IMR-90 (cell line): ENCODE data around the gene PGD. TPM values are rescaled to one million over a fixed set of nuclear protein-coding genes. Genes with fewer than 3 reads are reported as not detected.

Source experiments
- ATAC-seq: fragments of 200-7000 bp; cut with Tn5 transposase; 2 replicates; pipeline ENCODE4 v1.9.1; 2020; ENCODE audit warnings: low read depth, mild to moderate bottlenecking, moderate library complexity
- BruUV-seq: library from RNA; stranded (reverse); fragments of 400-500 nt; replicated peaks from 2 replicates; lab custom pipeline; 2021; lab: Mats Ljungman, UMichigan
- CTCF ChIA-PET: fragments of 300-600 bp; formaldehyde crosslinking; extraction: SDS; loops from one replicate; lab custom pipeline; 2021; ENCODE audit warnings: antibody characterized with exemption; lab: Yijun Ruan, JAX
- POLR2A ChIA-PET: fragments of 300-600 bp; sonication (Branson Sonifier 250); formaldehyde crosslinking; loops from one replicate; lab custom pipeline; 2022; ENCODE audit warnings: antibody characterized with exemption; ENCODE audit not compliant: unreplicated experiment; lab: Charles Lee
- DNase-seq: peaks from one replicate; pipeline ENCODE4 v3.0.0; 2013
- H2AFZ ChIP-seq: replicated peaks from 2 replicates; pipeline ENCODE3; 2013; ENCODE audit warnings: low read length, mild to moderate bottlenecking; ENCODE audit not compliant: poor library complexity
- H2AK5ac ChIP-seq: 2 replicates; pipeline ENCODE4 v1.6.1; 2013; ENCODE audit warnings: low read depth, low read length, inconsistent platforms
- H2AK9ac ChIP-seq: replicated peaks from 2 replicates; pipeline ENCODE3; 2013; ENCODE audit warnings: mild to moderate bottlenecking, low read depth, low read length, moderate library complexity; ENCODE audit not compliant: poor library complexity
- H2BK120ac ChIP-seq: 2 replicates; pipeline ENCODE4 v1.6.1; 2013; ENCODE audit warnings: low read depth, low read length, inconsistent platforms
- H2BK15ac ChIP-seq: 3 replicates; pipeline ENCODE4 v1.6.1; 2013; ENCODE audit warnings: low read depth, low read length, inconsistent platforms
- H2BK20ac ChIP-seq: 2 replicates; pipeline ENCODE4 v1.6.1; 2013; ENCODE audit warnings: low read depth, mild to moderate bottlenecking, inconsistent platforms, low read length, moderate library complexity
- H2BK5ac ChIP-seq: 2 replicates; pipeline ENCODE4 v1.6.1; 2013; ENCODE audit warnings: mild to moderate bottlenecking, low read depth, low read length, inconsistent platforms; ENCODE audit not compliant: poor library complexity, severe bottlenecking
- H3K14ac ChIP-seq: replicated peaks from 2 replicates; pipeline ENCODE4 v1.6.1; 2013; ENCODE audit warnings: low read depth, low read length, inconsistent platforms
- H3K18ac ChIP-seq: 2 replicates; pipeline ENCODE4 v1.6.1; 2013; ENCODE audit warnings: low read depth, low read length, control low read depth
- H3K23ac ChIP-seq: 2 replicates; pipeline ENCODE4 v1.6.1; 2013; ENCODE audit warnings: low read depth, low read length, inconsistent platforms
- H3K27ac ChIP-seq: 2 replicates; pipeline ENCODE4 v1.5.1; 2013; ENCODE audit warnings: mild to moderate bottlenecking, control low read depth, low read length; ENCODE audit not compliant: insufficient read depth
- H3K27me3 ChIP-seq: 2 replicates; pipeline ENCODE4 v1.6.1; 2013; ENCODE audit warnings: low read length; ENCODE audit not compliant: control insufficient read depth, insufficient read depth
- H3K36me3 ChIP-seq: 2 replicates; pipeline ENCODE4 v1.6.1; 2013; ENCODE audit warnings: low read length, mixed read lengths; ENCODE audit not compliant: control insufficient read depth, insufficient read depth
- H3K4ac ChIP-seq: 2 replicates; pipeline ENCODE4 v1.6.1; 2013; ENCODE audit warnings: low read depth, low read length, inconsistent platforms
- H3K4me1 ChIP-seq: 2 replicates; pipeline ENCODE4 v1.6.1; 2013; ENCODE audit warnings: low read length, mixed read lengths; ENCODE audit not compliant: control insufficient read depth, insufficient read depth
- H3K4me2 ChIP-seq: 2 replicates; pipeline ENCODE4 v1.6.1; 2013; ENCODE audit warnings: low read depth, mild to moderate bottlenecking, control low read depth, low read length, moderate library complexity
- H3K4me3 ChIP-seq: 2 replicates; pipeline ENCODE4 v1.5.1; 2013; ENCODE audit warnings: low read depth, mild to moderate bottlenecking, control low read depth, low read length, moderate library complexity; ENCODE audit not compliant: insufficient read depth
- H3K56ac ChIP-seq: 2 replicates; pipeline ENCODE4 v1.6.1; 2013; ENCODE audit warnings: low read length, inconsistent platforms; ENCODE audit not compliant: insufficient read depth; ENCODE audit errors: extremely low read depth
- H3K79me1 ChIP-seq, 2 experiments: 2 replicates each; pipeline ENCODE4 v1.6.1; 2013; ENCODE audit warnings: low read length in 2 of 2, inconsistent platforms in 1 of 2, low read depth in 1 of 2
- H3K9ac ChIP-seq: 2 replicates; pipeline ENCODE4 v1.6.1; 2013; ENCODE audit warnings: low read depth, low read length, control low read depth
- H3K9me1 ChIP-seq: 2 replicates; pipeline ENCODE4 v1.6.1; 2013; ENCODE audit warnings: low read length, inconsistent platforms; ENCODE audit not compliant: insufficient read depth
- H3K9me3 ChIP-seq: 2 replicates; pipeline ENCODE4 v1.6.1; 2013; ENCODE audit warnings: low read length; ENCODE audit not compliant: control insufficient read depth, insufficient read depth
- H4K20me1 ChIP-seq: 2 replicates; pipeline ENCODE4 v1.6.1; 2013; ENCODE audit warnings: low read length, inconsistent platforms; ENCODE audit not compliant: insufficient read depth
- H4K5ac ChIP-seq: 2 replicates; pipeline ENCODE4 v1.6.1; 2013; ENCODE audit warnings: mild to moderate bottlenecking, low read depth, low read length, control low read depth
- H4K8ac ChIP-seq, 2 experiments: 2 replicates each; pipeline ENCODE4 v1.6.1; 2013; ENCODE audit warnings: low read depth in 2 of 2, low read length in 2 of 2, control low read depth in 1 of 2, inconsistent platforms in 1 of 2
- H4K91ac ChIP-seq: 2 replicates; pipeline ENCODE4 v1.6.1; 2013; ENCODE audit warnings: low read depth, low read length, inconsistent platforms; ENCODE audit not compliant: insufficient read depth
- BHLHE40 ChIP-seq: fragments of 150-350 bp; IDR thresholded peaks from 2 replicates; pipeline ENCODE4 v1.6.1; 2016; ENCODE audit warnings: mild to moderate bottlenecking, low read depth, low read length
- CTCF ChIP-seq: conservative IDR thresholded peaks from 2 replicates; pipeline ENCODE4 v1.5.1; 2012; ENCODE audit warnings: mild to moderate bottlenecking, low read depth, low read length, improper control_type of control experiment
- ELK1 ChIP-seq: fragments of 150-350 bp; IDR thresholded peaks from 2 replicates; pipeline ENCODE4 v1.6.1; 2016; ENCODE audit warnings: low read depth, mild to moderate bottlenecking, low read length, moderate library complexity, borderline replicate concordance
- MAFK ChIP-seq: IDR thresholded peaks from 2 replicates; pipeline ENCODE4 v1.6.1; 2012; ENCODE audit warnings: low read depth, low read length, improper control_type of control experiment
- MXI1 ChIP-seq: IDR thresholded peaks from 2 replicates; pipeline ENCODE4 v1.6.1; 2012; ENCODE audit warnings: low read depth, mild to moderate bottlenecking, low read length, moderate library complexity, borderline replicate concordance
- NFE2L2 ChIP-seq: fragments of 150-350 bp; IDR thresholded peaks from 2 replicates; pipeline ENCODE4 v1.6.1; 2016; ENCODE audit warnings: low read depth, mild to moderate bottlenecking, low read length
- POLR2A ChIP-seq: IDR thresholded peaks from 2 replicates; pipeline ENCODE4 v1.6.1; 2012; ENCODE audit warnings: mild to moderate bottlenecking, low read depth, low read length
- RAD21 ChIP-seq: IDR thresholded peaks from 2 replicates; pipeline ENCODE4 v1.6.1; 2012; ENCODE audit warnings: low read length, improper control_type of control experiment
- RCOR1 ChIP-seq: IDR thresholded peaks from 2 replicates; pipeline ENCODE4 v1.6.1; 2012; ENCODE audit warnings: mild to moderate bottlenecking, low read length, improper control_type of control experiment; ENCODE audit not compliant: insufficient replicate concordance
- USF2 ChIP-seq: fragments of 150-350 bp; IDR thresholded peaks from 2 replicates; pipeline ENCODE4 v1.6.1; 2017; ENCODE audit warnings: mild to moderate bottlenecking, antibody characterized with exemption, low read length, low read depth
- WGBS, 2 experiments: methylation state at CpG; one replicate each; pipeline versions ENCODE4 v1.1.5 to v1.1.7; 2013; ENCODE audit warnings: missing lambda C conversion rate in 2 of 2; ENCODE audit not compliant: insufficient read length in 1 of 2; ENCODE audit errors: extremely low coverage in 2 of 2; 5-methylcytosine and 5-hydroxymethylcytosine counted together
- dilution Hi-C: fragments of 300-500 bp; cut with HindIII; formaldehyde crosslinking; loops from one replicate; pipeline ENCODE4 v1.14.3; 2018; ENCODE audit warnings: low sequenced_read_pairs; ENCODE audit not compliant: unreplicated experiment
- in situ Hi-C: fragments of 300-500 bp; cut with MboI; formaldehyde crosslinking; loops from 3 replicates; pipeline ENCODE4 v1.14.3; 2019; ENCODE audit warnings: low sequenced_read_pairs, inconsistent platforms, mixed read lengths
- intact Hi-C: fragments of 100-400 bp; cut with micrococcal nuclease; formaldehyde crosslinking; loops from 2 replicates; pipeline ENCODE4 v1.10.0; 2022
- polyA plus RNA-seq, 3 experiments: library from polyadenylated mRNA; depleted of rRNA; stranded (reverse); fragments of >200 nt; gene quantifications; 2 replicates each; pipeline ENCODE4 v1.2.3, GENCODE V29; 2012; ENCODE audit warnings: low replicate concordance in 1 of 3
- total RNA-seq: library from RNA; depleted of rRNA; stranded (reverse); fragments of >200 nt; gene quantifications from 2 replicates; pipeline ENCODE4 v1.2.3, GENCODE V29; 2012

The PGD gene
- total and polyA plus RNA-seq, 2 of the 4 experiments (the other 2 are of a cell fraction): 118 to 216 TPM

GRCh38 chr1:10440305-10440704, 41.4 kb downstream of the PGD start:
- DNase-seq: no peak
- Histone ChIP-seq H3K79me1 (peaks cover 0 to 6% of the 10 kb centered on the region in 2 experiments; a peak in 1 of 4 replicates), H4K5ac (no peak overlapping the region), H2BK5ac (no peak overlapping the region), H4K20me1 (no peaks in the 10 kb centered on the region), H3K56ac (no peak overlapping the region), H3K9me3 (no peaks in the 10 kb centered on the region), H3K27ac (no peak overlapping the region), H3K18ac (no peak overlapping the region), H2AK5ac (no peak overlapping the region), H3K4me1 (peaks cover 2% of the 10 kb centered on the region; the same call in 1 of the 2 replicates), H4K91ac (no peak overlapping the region), H3K9me1 (no peaks in the 10 kb centered on the region), H2AFZ (no peak overlapping the region), H2AK9ac (no peak overlapping the region), H3K27me3 (no peaks in the 10 kb centered on the region), H3K14ac (no peak overlapping the region), H3K4me3 (no peak overlapping the region), H3K4ac (no peak overlapping the region), H3K23ac (no peak overlapping the region), H3K9ac (no peak overlapping the region), H2BK120ac (no peak overlapping the region), H3K4me2 (no peak overlapping the region), H3K36me3 (peaks cover 7% of the 10 kb centered on the region; the same call in 1 of the 2 replicates), H4K8ac (no peak overlapping the region), H2BK20ac (no peak overlapping the region), H2BK15ac (no peak overlapping the region)
- ATAC-seq: no peak
- no TSS peak for BruUV-seq
- TF ChIP-seq BHLHE40 (no peak), ELK1 (no peak), NFE2L2 (no peak), USF2 (no peak), MXI1 (no peak), MAFK (no peak), RAD21 (no peak), POLR2A (no peak), CTCF (no peak), RCOR1 (no peak)
- in situ Hi-C loops (no loop called here), intact Hi-C loops (no loop called here), dilution Hi-C loops (no loop called here)
- POLR2A ChIA-PET: no interaction called here
- CTCF ChIA-PET: no interaction called here
- WGBS, 2 experiments: no CpG with 5 or more reads among the region's 2 CpGs
